ENCODE data around the gene SH3PXD2B.
"Not testable (repeated sequence)": the region's sequence is repeated elsewhere in the genome, so short reads cannot be mapped to it uniquely, and the experiment has no call there.

SH3PXD2B gene

GRCh38 chr5:172313915-172314314 is 140.4 kb downstream of the SH3PXD2B start:
- in situ Hi-C loops (cut with MboI; ENCODE audit: low sequenced_read_pairs): no loop called here

GRCh38 chr5:172312286-172312685 is 142.0 kb downstream of the SH3PXD2B start:
- in situ Hi-C loops (cut with MboI; ENCODE audit: low sequenced_read_pairs): no loop called here

GRCh38 chr5:172311605-172312004 is 142.7 kb downstream of the SH3PXD2B start:
- in situ Hi-C loops (cut with MboI; ENCODE audit: low sequenced_read_pairs): no loop called here

GRCh38 chr5:172311026-172311425 is 143.3 kb downstream of the SH3PXD2B start:
- in situ Hi-C loops (cut with MboI; ENCODE audit: low sequenced_read_pairs): no loop called here

- in situ Hi-C loops (cut with MboI; ENCODE audit: low sequenced_read_pairs): no loop called here
Measured at GRCh38 chr5:172305380-172305779, 148.9 kb downstream of the SH3PXD2B start.

GRCh38 chr5:172303572-172304335 is 150.6 kb downstream of the SH3PXD2B start:
- in situ Hi-C loops (cut with MboI; ENCODE audit: low sequenced_read_pairs): no loop called here

- in situ Hi-C loops (cut with MboI; ENCODE audit: low sequenced_read_pairs): no loop called here
Measured at GRCh38 chr5:172303162-172303561, 151.2 kb downstream of the SH3PXD2B start.

GRCh38 chr5:172302047-172302710 is 152.1 kb downstream of the SH3PXD2B start:
- in situ Hi-C loops (cut with MboI; ENCODE audit: low sequenced_read_pairs): no loop called here

GRCh38 chr5:172299916-172300439 is 154.3 kb downstream of the SH3PXD2B start:
- in situ Hi-C loops (cut with MboI; ENCODE audit: low sequenced_read_pairs): no loop called here

- in situ Hi-C loops (cut with MboI; ENCODE audit: low sequenced_read_pairs): no loop called here
Measured at GRCh38 chr5:172294831-172295230, 159.5 kb downstream of the SH3PXD2B start.

GRCh38 chr5:172293745-172294342 is 160.5 kb downstream of the SH3PXD2B start:
- in situ Hi-C loops (cut with MboI; ENCODE audit: low sequenced_read_pairs): no loop called here

- in situ Hi-C loops (cut with MboI; ENCODE audit: low sequenced_read_pairs): no loop called here
Measured at GRCh38 chr5:172293054-172293744, 161.1 kb downstream of the SH3PXD2B start.

GRCh38 chr5:172291837-172292236 is 162.5 kb downstream of the SH3PXD2B start:
- in situ Hi-C loops (cut with MboI; ENCODE audit: low sequenced_read_pairs): not testable (repeated sequence)

- in situ Hi-C loops (cut with MboI; ENCODE audit: low sequenced_read_pairs): no loop called here
Measured at GRCh38 chr5:172288465-172288864, 165.9 kb downstream of the SH3PXD2B start.

- in situ Hi-C loops (cut with MboI; ENCODE audit: low sequenced_read_pairs): not testable (repeated sequence)
Measured at GRCh38 chr5:172287140-172287539, 167.2 kb downstream of the SH3PXD2B start.

- in situ Hi-C loops (cut with MboI; ENCODE audit: low sequenced_read_pairs): no loop called here
Measured at GRCh38 chr5:172285226-172286143, 168.8 kb downstream of the SH3PXD2B start.

- in situ Hi-C loops (cut with MboI; ENCODE audit: low sequenced_read_pairs): no loop called here
Measured at GRCh38 chr5:172284611-172284980, 169.7 kb downstream of the SH3PXD2B start.

GRCh38 chr5:172283862-172284610 is 170.3 kb downstream of the SH3PXD2B start:
- in situ Hi-C loops (cut with MboI; ENCODE audit: low sequenced_read_pairs): no loop called here

Data from HL-60/S4 treated with phorbol 12-myristate 13-acetate at 8.2 ng/mL for 4 days and 3 days (cell line).